HS-27A (cell line): ENCODE measurements around the gene IL22RA2.

Experiments
- DNase-seq: peaks from one replicate; pipeline ENCODE4 v3.0.0-alpha.2; 2012; ENCODE audit warnings: low read depth, missing footprints

IL22RA2 gene

DNA sequence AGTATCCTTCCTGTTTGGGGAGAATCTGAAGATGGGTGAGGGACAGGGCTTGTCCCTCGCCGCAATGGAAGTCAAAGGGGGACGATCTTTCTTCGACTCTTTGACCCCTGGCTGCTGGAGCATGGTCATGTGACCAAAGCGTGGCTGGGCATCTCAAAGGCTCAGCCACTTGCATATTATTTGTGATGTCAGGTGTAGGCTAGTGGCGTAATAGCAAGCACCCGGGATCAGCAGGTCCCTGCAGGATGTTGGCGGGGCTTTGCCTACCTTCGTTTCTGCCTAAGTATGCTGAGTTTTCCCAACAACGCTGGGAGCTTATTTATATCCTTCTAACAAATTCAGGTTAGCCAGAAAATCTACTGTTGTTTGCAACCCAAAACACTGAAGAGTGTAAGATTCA is 78.4 kb downstream of the IL22RA2 start:
- DNase-seq, result no peak

DNA sequence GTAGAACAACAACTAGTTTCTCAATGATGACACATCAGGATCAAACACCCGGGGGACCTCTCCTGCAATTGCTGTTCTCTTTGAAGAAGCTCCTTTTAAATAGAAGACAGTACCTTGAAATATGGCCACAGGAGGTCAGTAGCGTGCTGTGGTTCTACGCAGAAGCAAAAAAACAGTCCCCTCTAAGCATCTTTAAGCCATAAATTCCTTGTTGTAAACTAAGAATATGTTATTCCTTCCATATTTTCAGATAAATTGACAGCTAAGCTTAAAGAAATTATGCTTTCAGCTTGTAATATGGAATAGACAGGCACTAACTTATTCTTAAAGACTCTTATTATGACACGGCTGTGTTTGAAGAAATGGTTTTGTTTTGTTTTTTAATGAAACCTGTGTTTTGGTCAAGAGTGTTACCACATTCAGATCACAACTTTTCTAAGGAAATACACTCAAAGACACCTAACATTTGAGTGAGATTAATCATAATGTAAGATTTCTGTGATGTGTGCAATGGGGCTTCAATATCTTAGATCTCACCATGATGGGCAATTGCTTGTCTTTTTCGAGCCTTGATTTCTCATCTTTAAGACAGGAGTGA is 78.9 kb downstream of the IL22RA2 start:
- DNase-seq, result peak; percentile 55
